ENCODE data around the gene SH3PXD2B. TPM values are rescaled to one million over a fixed set of nuclear protein-coding genes. Genes with fewer than 3 reads are reported as not detected.
A peak's percentile ranks its signal among the peaks of the same experiment; 100 is the strongest.

The SH3PXD2B gene
- total and polyA plus RNA-seq, 2 of the 13 experiments (the other 11 are each of a cell fraction or from before 2014, with no cell fraction given), result 3.4 to 4.6 TPM

- TF ChIP-seq MYNN (CRISPR knock-in tag; IDR thresholded peaks at IDR 0.05; ENCODE audit: low read depth) (no peak), AKAP8 (CRISPR knock-in tag; IDR thresholded peaks at IDR 0.05) (0 out of 2 replicates have a peak, but pooled peaks have one; percentile 62), HMG20B (CRISPR knock-in tag; conservative IDR thresholded peaks at IDR 0.05) (0 out of 2 replicates have a peak, but pooled peaks have one; percentile 22), ZSCAN25 (CRISPR knock-in tag; IDR thresholded peaks at IDR 0.05) (peak; percentile 36; the same call in 1 of the 2 replicates), REST (IDR thresholded peaks at IDR 0.05; ENCODE audit: borderline replicate concordance in 1 of 2, low read depth in 1 of 2, low read length in 2 of 2) (peak in 1 of 2 experiments; percentile 34; a peak in 1 of 4 replicates), RFX1 (IDR thresholded peaks at IDR 0.05) (no peak), ZBTB7B (CRISPR knock-in tag; IDR thresholded peaks at IDR 0.05) (peak; percentile 97), CEBPG (CRISPR knock-in tag; IDR thresholded peaks at IDR 0.05) (peak; percentile 55), FOXA3 (CRISPR knock-in tag; IDR thresholded peaks at IDR 0.05) (peak; percentile 81), GPBP1L1 (CRISPR knock-in tag; IDR thresholded peaks at IDR 0.05) (no peak), KLF11 (CRISPR knock-in tag; IDR thresholded peaks at IDR 0.05) (peak; percentile 44; the same call in 1 of the 2 replicates), TBP (CRISPR knock-in tag; IDR thresholded peaks at IDR 0.05) (no peak), SOX6 (IDR thresholded peaks at IDR 0.05) (no peak), SOX6 (CRISPR knock-in tag; IDR thresholded peaks at IDR 0.05) (peak; percentile 98), ZNF775 (CRISPR knock-in tag; IDR thresholded peaks at IDR 0.05; ENCODE audit: borderline replicate concordance) (no peak), SIX1 (CRISPR knock-in tag; IDR thresholded peaks at IDR 0.05; ENCODE audit: borderline replicate concordance) (0 out of 2 replicates have a peak, but pooled peaks have one; percentile 39)
- TF ChIP-seq, protein P1, sequence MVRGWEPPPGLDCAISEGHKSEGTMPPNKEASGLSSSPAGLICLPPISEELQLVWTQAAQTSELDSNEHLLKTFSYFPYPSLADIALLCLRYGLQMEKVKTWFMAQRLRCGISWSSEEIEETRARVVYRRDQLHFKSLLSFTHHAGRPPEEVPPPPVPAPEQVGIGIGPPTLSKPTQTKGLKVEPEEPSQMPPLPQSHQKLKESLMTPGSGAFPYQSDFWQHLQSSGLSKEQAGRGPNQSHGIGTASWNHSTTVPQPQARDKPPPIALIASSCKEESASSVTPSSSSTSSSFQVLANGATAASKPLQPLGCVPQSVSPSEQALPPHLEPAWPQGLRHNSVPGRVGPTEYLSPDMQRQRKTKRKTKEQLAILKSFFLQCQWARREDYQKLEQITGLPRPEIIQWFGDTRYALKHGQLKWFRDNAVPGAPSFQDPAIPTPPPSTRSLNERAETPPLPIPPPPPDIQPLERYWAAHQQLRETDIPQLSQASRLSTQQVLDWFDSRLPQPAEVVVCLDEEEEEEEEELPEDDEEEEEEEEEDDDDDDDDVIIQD (CRISPR knock-in tag; IDR thresholded peaks at IDR 0.05; ENCODE audit: low read depth), result peak; percentile 77
- TF ChIP-seq, protein P2, sequence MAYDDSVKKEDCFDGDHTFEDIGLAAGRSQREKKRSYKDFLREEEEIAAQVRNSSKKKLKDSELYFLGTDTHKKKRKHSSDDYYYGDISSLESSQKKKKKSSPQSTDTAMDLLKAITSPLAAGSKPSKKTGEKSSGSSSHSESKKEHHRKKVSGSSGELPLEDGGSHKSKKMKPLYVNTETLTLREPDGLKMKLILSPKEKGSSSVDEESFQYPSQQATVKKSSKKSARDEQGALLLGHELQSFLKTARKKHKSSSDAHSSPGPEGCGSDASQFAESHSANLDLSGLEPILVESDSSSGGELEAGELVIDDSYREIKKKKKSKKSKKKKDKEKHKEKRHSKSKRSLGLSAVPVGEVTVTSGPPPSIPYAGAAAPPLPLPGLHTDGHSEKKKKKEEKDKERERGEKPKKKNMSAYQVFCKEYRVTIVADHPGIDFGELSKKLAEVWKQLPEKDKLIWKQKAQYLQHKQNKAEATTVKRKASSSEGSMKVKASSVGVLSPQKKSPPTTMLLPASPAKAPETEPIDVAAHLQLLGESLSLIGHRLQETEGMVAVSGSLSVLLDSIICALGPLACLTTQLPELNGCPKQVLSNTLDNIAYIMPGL (CRISPR knock-in tag; IDR thresholded peaks at IDR 0.05; ENCODE audit: borderline replicate concordance in 1 of 2, low read depth in 1 of 2), result peak; percentile 55 to 60; a peak in 1 of 4 replicates
- TF ChIP-seq, protein P3, sequence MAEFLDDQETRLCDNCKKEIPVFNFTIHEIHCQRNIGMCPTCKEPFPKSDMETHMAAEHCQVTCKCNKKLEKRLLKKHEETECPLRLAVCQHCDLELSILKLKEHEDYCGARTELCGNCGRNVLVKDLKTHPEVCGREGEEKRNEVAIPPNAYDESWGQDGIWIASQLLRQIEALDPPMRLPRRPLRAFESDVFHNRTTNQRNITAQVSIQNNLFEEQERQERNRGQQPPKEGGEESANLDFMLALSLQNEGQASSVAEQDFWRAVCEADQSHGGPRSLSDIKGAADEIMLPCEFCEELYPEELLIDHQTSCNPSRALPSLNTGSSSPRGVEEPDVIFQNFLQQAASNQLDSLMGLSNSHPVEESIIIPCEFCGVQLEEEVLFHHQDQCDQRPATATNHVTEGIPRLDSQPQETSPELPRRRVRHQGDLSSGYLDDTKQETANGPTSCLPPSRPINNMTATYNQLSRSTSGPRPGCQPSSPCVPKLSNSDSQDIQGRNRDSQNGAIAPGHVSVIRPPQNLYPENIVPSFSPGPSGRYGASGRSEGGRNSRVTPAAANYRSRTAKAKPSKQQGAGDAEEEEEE (CRISPR knock-in tag; IDR thresholded peaks at IDR 0.05; ENCODE audit: borderline replicate concordance), result 0 out of 2 replicates have a peak, but pooled peaks have one; percentile 51
These were observed 39.6 kb downstream of the SH3PXD2B start (continued) for GRCh38 chr5:172414531-172415361.
